ENCODE results near the gene MKS1. TPM values are rescaled to one million over a fixed set of nuclear protein-coding genes. Genes with fewer than 3 reads are reported as not detected.

The MKS1 gene
- total RNA-seq, 5 donors from 2014 or later (not counting 1 experiment from before 2014, with no cell fraction given), result 12.7 to 32.6 (median 22.3) TPM

- Histone ChIP-seq H3K27me3 (replicated peaks in 1 of 2; ENCODE audit: control insufficient read depth in 2 of 2, extremely low read depth in 1 of 2, insufficient read depth in 2 of 2, low read length in 1 of 2) (peaks cover 0 to 28% of the 10 kb centered on the region in 2 experiments), H3K4me1 (ENCODE audit: control insufficient read depth in 1 of 2, extremely low read depth in 1 of 2, insufficient read depth in 2 of 2, low read length in 2 of 2) (no peaks in the 10 kb centered on the region), H3K36me3 (ENCODE audit: control insufficient read depth in 2 of 2, extremely low read depth in 1 of 2, insufficient read depth in 1 of 2, low read length in 1 of 2) (no peaks in the 10 kb centered on the region), H3K4me3 (ENCODE audit: control insufficient read depth in 1 of 2, extremely low read depth in 1 of 2, low read length in 1 of 2) (no peak overlapping the region), H3K9me3 (no peaks in the 10 kb centered on the region), H3K27ac (ENCODE audit: low read length) (no peak overlapping the region)
- no peak overlapping the region for H3K4me3 Mint-ChIP-seq
- WGBS (ENCODE audit: insufficient coverage), result 92% methylated on average over 4 of the region's 4 CpGs
- H3K27me3 Mint-ChIP-seq, result peaks cover 13 to 29% of the 10 kb centered on the region in 2 donors
- ATAC-seq (replicated peaks in 1 of 4) (no peak), DNase-seq (no peak)
- H3K27ac Mint-ChIP-seq, result no peak overlapping the region
- no peaks in the 10 kb centered on the region for H3K4me1 Mint-ChIP-seq
- ChIA-PET POLR2A (interaction anchor here in 1 of 2 donors (0.7 kb wide), 1 partner anchor 12 kb away, joined by 5 read pairs; no protein-coding TSS in a partner anchor), CTCF (interaction anchor here in 1 of 2 donors (0.7 kb wide), 1 partner anchor 68 kb away, joined by 6 read pairs; no protein-coding TSS in a partner anchor)
- H3K9me3 Mint-ChIP-seq, result no peaks in the 10 kb centered on the region
- H3K36me3 Mint-ChIP-seq, result no peaks in the 10 kb centered on the region
Measured at GRCh38 chr17:58229881-58230280, 10.8 kb upstream of the MKS1 start.

- DNase-seq (no peak), ATAC-seq (replicated peaks in 1 of 4) (no peak)
- H3K36me3 ChIP-seq (ENCODE audit: control insufficient read depth in 2 of 2, extremely low read depth in 1 of 2, insufficient read depth in 1 of 2, low read length in 1 of 2), result no peaks in the 10 kb centered on the region
- no peak overlapping the region for H3K4me3 ChIP-seq (ENCODE audit: control insufficient read depth in 1 of 2, extremely low read depth in 1 of 2, low read length in 1 of 2)
- no peak overlapping the region for H3K27ac ChIP-seq (ENCODE audit: low read length)
- Mint-ChIP-seq H3K36me3 (no peaks in the 10 kb centered on the region), H3K27me3 (peaks cover 14 to 32% of the 10 kb centered on the region in 2 donors), H3K9me3 (no peaks in the 10 kb centered on the region), H3K4me1 (no peaks in the 10 kb centered on the region), H3K27ac (no peak overlapping the region), H3K4me3 (no peak overlapping the region)
- WGBS (ENCODE audit: insufficient coverage), result no CpG with 5 or more reads among the region's 1 CpG
- no peaks in the 10 kb centered on the region for H3K4me1 ChIP-seq (ENCODE audit: control insufficient read depth in 1 of 2, extremely low read depth in 1 of 2, insufficient read depth in 2 of 2, low read length in 2 of 2)
- ChIA-PET POLR2A (no interaction called here), CTCF (no interaction called here)
- no peaks in the 10 kb centered on the region for H3K9me3 ChIP-seq
- peaks cover 0 to 28% of the 10 kb centered on the region in 2 experiments for H3K27me3 ChIP-seq (replicated peaks in 1 of 2; ENCODE audit: control insufficient read depth in 2 of 2, extremely low read depth in 1 of 2, insufficient read depth in 2 of 2, low read length in 1 of 2)
Measured at GRCh38 chr17:58229384-58229783, 10.3 kb upstream of the MKS1 start.

- H3K4me1 Mint-ChIP-seq, result no peaks in the 10 kb centered on the region
Measured at GRCh38 chr17:58228679-58229078, 9.6 kb upstream of the MKS1 start.

GRCh38 chr17:58227733-58228132 lies 8.7 kb upstream of the MKS1 start:
- WGBS (ENCODE audit: insufficient coverage), result 83% methylated on average over 3 of the region's 3 CpGs
- no peak for ATAC-seq (replicated peaks in 1 of 4)
- H3K27me3 Mint-ChIP-seq, result peaks cover 21 to 37% of the 10 kb centered on the region in 2 donors

More at GRCh38 chr17:58228679-58229078, 9.6 kb upstream of the MKS1 start:
- Histone ChIP-seq H3K4me3 (ENCODE audit: control insufficient read depth in 1 of 2, extremely low read depth in 1 of 2, low read length in 1 of 2) (no peak overlapping the region), H3K27me3 (replicated peaks in 1 of 2; ENCODE audit: control insufficient read depth in 2 of 2, extremely low read depth in 1 of 2, insufficient read depth in 2 of 2, low read length in 1 of 2) (peaks cover 0 to 28% of the 10 kb centered on the region in 2 experiments), H3K27ac (ENCODE audit: low read length) (no peak overlapping the region), H3K4me1 (ENCODE audit: control insufficient read depth in 1 of 2, extremely low read depth in 1 of 2, insufficient read depth in 2 of 2, low read length in 2 of 2) (no peaks in the 10 kb centered on the region), H3K36me3 (ENCODE audit: control insufficient read depth in 2 of 2, extremely low read depth in 1 of 2, insufficient read depth in 1 of 2, low read length in 1 of 2) (no peaks in the 10 kb centered on the region), H3K9me3 (no peaks in the 10 kb centered on the region)
- Mint-ChIP-seq H3K9me3 (no peaks in the 10 kb centered on the region), H3K4me3 (no peak overlapping the region), H3K27ac (no peak overlapping the region), H3K27me3 (peaks cover 19 to 37% of the 10 kb centered on the region in 2 donors), H3K36me3 (no peaks in the 10 kb centered on the region)
- no peak for DNase-seq
- WGBS (ENCODE audit: insufficient coverage), result 50% methylated on average over 2 of the region's 3 CpGs
- ATAC-seq (replicated peaks in 1 of 4), result no peak
- CTCF ChIA-PET, result interaction anchor here in 1 of 2 donors (1.0 kb wide), 1 partner anchor 19 kb away, joined by 3 read pairs; no protein-coding TSS in a partner anchor
- POLR2A ChIA-PET, result no interaction called here

GRCh38 chr17:58224315-58224714 lies 5.3 kb upstream of the MKS1 start:
- peaks cover 6 to 10% of the 10 kb centered on the region in 2 experiments for H3K4me1 ChIP-seq (ENCODE audit: control insufficient read depth in 1 of 2, extremely low read depth in 1 of 2, insufficient read depth in 2 of 2, low read length in 2 of 2)
- H3K27ac ChIP-seq (ENCODE audit: low read length), result no peak overlapping the region
- WGBS (ENCODE audit: insufficient coverage), result 43% methylated on average over 1 of the region's 1 CpG
- no peaks in the 10 kb centered on the region for H3K36me3 Mint-ChIP-seq
- DNase-seq (no peak), ATAC-seq (replicated peaks in 1 of 4) (no peak)
- CTCF ChIA-PET, result interaction anchor here in 1 of 2 donors (0.5 kb wide), 1 partner anchor 544 kb away, joined by 4 read pairs; no protein-coding TSS in a partner anchor
- POLR2A ChIA-PET, result no interaction called here
- no peaks in the 10 kb centered on the region for H3K36me3 ChIP-seq (ENCODE audit: control insufficient read depth in 2 of 2, extremely low read depth in 1 of 2, insufficient read depth in 1 of 2, low read length in 1 of 2)
- no peaks in the 10 kb centered on the region for H3K9me3 ChIP-seq
- no peak overlapping the region for H3K4me3 ChIP-seq (ENCODE audit: control insufficient read depth in 1 of 2, extremely low read depth in 1 of 2, low read length in 1 of 2)
- peaks cover 21 to 25% of the 10 kb centered on the region in 2 donors for H3K27me3 Mint-ChIP-seq
- no peak overlapping the region for H3K4me3 Mint-ChIP-seq
- H3K27ac Mint-ChIP-seq, result no peak overlapping the region
- peaks cover 7 to 14% (median 10%) of the 10 kb centered on the region in 3 donors for H3K4me1 Mint-ChIP-seq
- no peaks in the 10 kb centered on the region for H3K9me3 Mint-ChIP-seq
- H3K27me3 ChIP-seq (replicated peaks in 1 of 2; ENCODE audit: control insufficient read depth in 2 of 2, extremely low read depth in 1 of 2, insufficient read depth in 2 of 2, low read length in 1 of 2), result peaks cover 0 to 13% of the 10 kb centered on the region in 2 experiments

More at GRCh38 chr17:58227733-58228132, 8.7 kb upstream of the MKS1 start:
- Mint-ChIP-seq H3K27ac (no peak overlapping the region), H3K36me3 (no peaks in the 10 kb centered on the region), H3K4me1 (no peaks in the 10 kb centered on the region), H3K4me3 (no peak overlapping the region), H3K9me3 (no peaks in the 10 kb centered on the region)
- Histone ChIP-seq H3K4me3 (ENCODE audit: control insufficient read depth in 1 of 2, extremely low read depth in 1 of 2, low read length in 1 of 2) (no peak overlapping the region), H3K27ac (ENCODE audit: low read length) (no peak overlapping the region), H3K27me3 (replicated peaks in 1 of 2; ENCODE audit: control insufficient read depth in 2 of 2, extremely low read depth in 1 of 2, insufficient read depth in 2 of 2, low read length in 1 of 2) (peaks cover 0 to 24% of the 10 kb centered on the region in 2 experiments), H3K36me3 (ENCODE audit: control insufficient read depth in 2 of 2, extremely low read depth in 1 of 2, insufficient read depth in 1 of 2, low read length in 1 of 2) (no peaks in the 10 kb centered on the region), H3K9me3 (no peaks in the 10 kb centered on the region), H3K4me1 (ENCODE audit: control insufficient read depth in 1 of 2, extremely low read depth in 1 of 2, insufficient read depth in 2 of 2, low read length in 2 of 2) (no peaks in the 10 kb centered on the region)
- DNase-seq, result no peak
- ChIA-PET CTCF (no interaction called here), POLR2A (no interaction called here)

- peak overlapping the region; percentile 91 to 98 for H3K27ac Mint-ChIP-seq
- ATAC-seq (replicated peaks in 1 of 4) (no peak), DNase-seq (no peak)
- WGBS (ENCODE audit: insufficient coverage), result 0% methylated on average over 1 of the region's 7 CpGs
- peak overlapping the region; percentile 71 for H3K27ac ChIP-seq (ENCODE audit: low read length)
- peaks cover 17 to 24% (median 23%) of the 10 kb centered on the region in 3 donors for H3K4me1 Mint-ChIP-seq
- H3K27me3 ChIP-seq (replicated peaks in 1 of 2; ENCODE audit: control insufficient read depth in 2 of 2, extremely low read depth in 1 of 2, insufficient read depth in 2 of 2, low read length in 1 of 2), result no peaks in the 10 kb centered on the region
- H3K4me3 Mint-ChIP-seq, result peak overlapping the region; percentile 86 to 92 (median 91)
- peaks cover 9% of the 10 kb centered on the region in 2 donors for H3K27me3 Mint-ChIP-seq
- H3K36me3 ChIP-seq (ENCODE audit: control insufficient read depth in 2 of 2, extremely low read depth in 1 of 2, insufficient read depth in 1 of 2, low read length in 1 of 2), result peaks cover 0 to 9% of the 10 kb centered on the region in 2 donors
- peaks cover 10 to 19% of the 10 kb centered on the region in 2 experiments for H3K4me1 ChIP-seq (ENCODE audit: control insufficient read depth in 1 of 2, extremely low read depth in 1 of 2, insufficient read depth in 2 of 2, low read length in 2 of 2)
- H3K4me3 ChIP-seq (ENCODE audit: control insufficient read depth in 1 of 2, extremely low read depth in 1 of 2, low read length in 1 of 2), result peak overlapping the region; percentile 75 to 90
- no peaks in the 10 kb centered on the region for H3K9me3 Mint-ChIP-seq
- ChIA-PET CTCF (no interaction called here), POLR2A (interaction anchor here (0.5 to 0.6 kb wide), 5 partner anchors 137 to 1053 kb away, joined by 3 to 6 read pairs (median 3); no protein-coding TSS in a partner anchor)
- H3K9me3 ChIP-seq, result no peaks in the 10 kb centered on the region
- H3K36me3 Mint-ChIP-seq, result peaks cover 10% of the 10 kb centered on the region
Measured at GRCh38 chr17:58219789-58220183, 731 bp upstream of the MKS1 start.

Measured in T-cell (primary cell).